H1 (cell line): Measurements from ENCODE around the gene ANKH. TPM values are rescaled to one million over a fixed set of nuclear protein-coding genes. Genes with fewer than 3 reads are reported as not detected.

Experiments
- CTCF ChIA-PET: fragments of 300-600 bp; sonication (Branson Sonifier 250); formaldehyde crosslinking; loops from one replicate; lab custom pipeline; 2021; ENCODE audit not compliant: partially characterized antibody; lab: Charles Lee
- POLR2A ChIA-PET: fragments of 300-600 bp; sonication (Branson Sonifier 250); formaldehyde crosslinking; loops from one replicate; lab custom pipeline; 2021; ENCODE audit warnings: inconsistent platforms; ENCODE audit not compliant: partially characterized antibody; lab: Charles Lee
- DNase-seq, 2 experiments: peaks; one replicate each; pipeline versions ENCODE4 v3.0.0 to v3.0.0-alpha.2; 2010 to 2022; ENCODE audit warnings: low spot score in 2 of 2, low read depth in 1 of 2, mixed read lengths in 1 of 2
- FAIRE-seq: peaks from 2 replicates; lab custom pipeline; 2011; peaks lifted over from hg19 to GRCh38; lab: Jason Lieb, UNC
- H2AFZ ChIP-seq: 2 replicates; pipeline ENCODE4 v1.8.1; 2012; ENCODE audit warnings: low read length, inconsistent platforms
- H2AK5ac ChIP-seq: 2 replicates; pipeline ENCODE4 v1.6.1; 2013; ENCODE audit warnings: low read depth, low read length
- H2BK120ac ChIP-seq: replicated peaks from 2 replicates; pipeline ENCODE3; 2013; ENCODE audit warnings: low read depth, low read length, inconsistent platforms
- H2BK12ac ChIP-seq: 2 replicates; pipeline ENCODE4 v1.6.1; 2013; ENCODE audit warnings: low read depth, low read length
- H2BK15ac ChIP-seq: 2 replicates; pipeline ENCODE4 v1.6.1; 2013; ENCODE audit warnings: low read length
- H2BK20ac ChIP-seq: 2 replicates; pipeline ENCODE4 v1.6.1; 2013; ENCODE audit warnings: low read length
- H2BK5ac ChIP-seq: 2 replicates; pipeline ENCODE4 v1.6.1; 2013; ENCODE audit warnings: low read depth, low read length
- H3K14ac ChIP-seq: 2 replicates; pipeline ENCODE4 v1.6.1; 2013; ENCODE audit warnings: inconsistent platforms; ENCODE audit not compliant: insufficient read length
- H3K18ac ChIP-seq: 2 replicates; pipeline ENCODE4 v1.6.1; 2013; ENCODE audit warnings: low read length; ENCODE audit errors: extremely low read depth
- H3K23ac ChIP-seq: 2 replicates; pipeline ENCODE4 v1.6.1; 2013; ENCODE audit warnings: inconsistent platforms; ENCODE audit not compliant: insufficient read length
- H3K23me2 ChIP-seq: 2 replicates; pipeline ENCODE4 v1.6.1; 2013; ENCODE audit warnings: low read depth, low read length
- H3K27ac ChIP-seq: 2 replicates; pipeline ENCODE4 v1.6.1; 2011; ENCODE audit warnings: low read depth, low read length, inconsistent platforms
- H3K27me3 ChIP-seq, 4 experiments: replicated peaks in 1 of 4; 1 replicate in 1 of 4; 2 replicates in 3 of 4; pipeline versions ENCODE4 v1.6.1 to v1.8.1; 2011 to 2013; ENCODE audit warnings: low read length in 3 of 4, mild to moderate bottlenecking in 3 of 4, inconsistent platforms in 2 of 4, mixed read lengths in 2 of 4, moderate library complexity in 1 of 4; ENCODE audit not compliant: control insufficient read depth in 3 of 4, insufficient read depth in 3 of 4; ENCODE audit errors: extremely low read depth in 1 of 4
- H3K36me3 ChIP-seq, 4 experiments: 2 replicates each; pipeline versions ENCODE4 v1.6.1 to v1.8.1; 2011 to 2013; ENCODE audit warnings: mild to moderate bottlenecking in 4 of 4, low read length in 3 of 4, moderate library complexity in 2 of 4, control low read depth in 1 of 4, inconsistent platforms in 1 of 4; ENCODE audit not compliant: insufficient read depth in 4 of 4, control insufficient read depth in 2 of 4
- H3K4ac ChIP-seq: replicated peaks from 2 replicates; pipeline ENCODE3; 2013; ENCODE audit warnings: low read length, low read depth, mixed read lengths, inconsistent platforms; ENCODE audit not compliant: insufficient read length
- H3K4me1 ChIP-seq, 4 experiments: replicated peaks in 1 of 4; 1 replicate in 1 of 4; 2 replicates in 3 of 4; pipeline versions ENCODE4 v1.6.1 to v1.8.1; 2011 to 2013; ENCODE audit warnings: low read length in 3 of 4, inconsistent platforms in 2 of 4, mixed read lengths in 1 of 4; ENCODE audit not compliant: insufficient read depth in 4 of 4, control insufficient read depth in 3 of 4
- H3K4me2 ChIP-seq, 2 experiments: 2 replicates each; pipeline versions ENCODE4 v1.6.1 to v1.8.1; 2011 to 2013; ENCODE audit warnings: low read depth in 2 of 2, low read length in 2 of 2, control low read depth in 1 of 2, inconsistent platforms in 1 of 2, mild to moderate bottlenecking in 1 of 2; ENCODE audit not compliant: insufficient read depth in 1 of 2
- H3K4me3 ChIP-seq, 4 experiments: fragments of 200-600, 300-600 bp in 1 of 4; sonication (generic), shearing (Covaris generic), sonication (Bioruptor Twin) in 1 of 4; 2 replicates each; pipeline versions ENCODE4 v1.5.1 to v1.8.1; 2011 to 2016; ENCODE audit warnings: low read length in 4 of 4, low read depth in 3 of 4, control low read depth in 2 of 4, inconsistent platforms in 2 of 4, mild to moderate bottlenecking in 2 of 4, mixed read lengths in 1 of 4, moderate library complexity in 1 of 4; ENCODE audit not compliant: insufficient read depth in 2 of 4; ENCODE audit errors: extremely low read depth in 1 of 4
- H3K56ac ChIP-seq: replicated peaks from 2 replicates; pipeline ENCODE3; 2013; ENCODE audit warnings: low read depth, mild to moderate bottlenecking, mixed read lengths, low read length, inconsistent platforms; ENCODE audit not compliant: insufficient read length
- H3K79me1 ChIP-seq: 2 replicates; pipeline ENCODE4 v1.6.1; 2013; ENCODE audit warnings: low read depth, low read length, control low read depth
- H3K79me2 ChIP-seq, 2 experiments: 2 replicates each; pipeline versions ENCODE4 v1.6.1 to v1.8.1; 2012 to 2013; ENCODE audit warnings: low read length in 2 of 2, mild to moderate bottlenecking in 2 of 2, inconsistent platforms in 1 of 2; ENCODE audit not compliant: insufficient read depth in 2 of 2, control insufficient read depth in 1 of 2
- H3K9ac ChIP-seq, 4 experiments: replicated peaks in 1 of 4; 1 replicate in 1 of 4; 2 replicates in 3 of 4; pipeline versions ENCODE4 v1.6.1 to v1.8.1; 2011 to 2013; ENCODE audit warnings: low read depth in 3 of 4, low read length in 3 of 4, control low read depth in 2 of 4, mild to moderate bottlenecking in 2 of 4, moderate library complexity in 2 of 4, inconsistent platforms in 1 of 4; ENCODE audit errors: extremely low read depth in 1 of 4
- H3K9me3 ChIP-seq, 2 experiments: 2 replicates each; pipeline versions ENCODE4 v1.6.1 to v1.8.1; 2012 to 2013; ENCODE audit warnings: mild to moderate bottlenecking in 2 of 2, moderate library complexity in 2 of 2, control low read depth in 1 of 2, inconsistent platforms in 1 of 2, low read depth in 1 of 2, low read length in 1 of 2, mixed read lengths in 1 of 2; ENCODE audit not compliant: insufficient read depth in 2 of 2
- H4K20me1 ChIP-seq, 2 experiments: replicated peaks in 1 of 2; 2 replicates each; pipeline versions ENCODE3 to v1.8.1; 2011 to 2013; ENCODE audit warnings: inconsistent platforms in 2 of 2, low read length in 2 of 2, mild to moderate bottlenecking in 1 of 2; ENCODE audit not compliant: insufficient read depth in 2 of 2, control insufficient read depth in 1 of 2
- H4K5ac ChIP-seq: 2 replicates; pipeline ENCODE4 v1.6.1; 2013; ENCODE audit warnings: low read length, low read depth, mixed read lengths, inconsistent platforms; ENCODE audit not compliant: insufficient read length
- H4K8ac ChIP-seq: 2 replicates; pipeline ENCODE4 v1.8.0; 2013; ENCODE audit warnings: mild to moderate bottlenecking, moderate library complexity, low read length, inconsistent platforms; ENCODE audit not compliant: insufficient read depth; ENCODE audit errors: extremely low read depth
- H4K91ac ChIP-seq: replicated peaks from 2 replicates; pipeline ENCODE3; 2013; ENCODE audit warnings: low read length, mixed read lengths, inconsistent platforms; ENCODE audit not compliant: insufficient read length
- CHD2 ChIP-seq: IDR thresholded peaks from 2 replicates; pipeline ENCODE4 v1.6.1; 2012; ENCODE audit warnings: low read length, improper control_type of control experiment
- GTF2F1 ChIP-seq: IDR thresholded peaks from 2 replicates; pipeline ENCODE4 v1.6.1; 2012; ENCODE audit warnings: low read depth, low read length, improper control_type of control experiment, borderline replicate concordance
- HDAC6 ChIP-seq: IDR thresholded peaks from one replicate; pipeline ENCODE4 v1.7.1; 2012; ENCODE audit warnings: low read depth, mild to moderate bottlenecking, inconsistent platforms, low read length, moderate library complexity
- JUND ChIP-seq: IDR thresholded peaks from 2 replicates; pipeline ENCODE4 v1.6.1; 2011; ENCODE audit warnings: mild to moderate bottlenecking, improper control_type of control experiment, low read length
- POLR2A ChIP-seq, 2 experiments: IDR thresholded peaks; 1 replicate in 1 of 2; 2 replicates in 1 of 2; pipeline ENCODE4 v1.6.1; 2011; ENCODE audit warnings: low read depth in 2 of 2, low read length in 2 of 2, mild to moderate bottlenecking in 2 of 2; ENCODE audit errors: control extremely low read depth in 1 of 2
- RNF2 ChIP-seq: fragments of 200-900, 300-1000 bp; sonication (generic); IDR thresholded peaks from 2 replicates; pipeline ENCODE4 v1.7.1; 2016; ENCODE audit warnings: borderline replicate concordance, low read depth, mild to moderate bottlenecking, antibody characterized with exemption, low read length; ENCODE audit not compliant: poor library complexity, severe bottlenecking; ENCODE audit errors: missing control alignments
- RXRA ChIP-seq: IDR thresholded peaks from 2 replicates; pipeline ENCODE4 v1.6.1; 2011; ENCODE audit warnings: low read depth, mild to moderate bottlenecking, low read length, moderate library complexity; ENCODE audit not compliant: insufficient read depth
- SRF ChIP-seq: IDR thresholded peaks from 2 replicates; pipeline ENCODE4 v1.6.1; 2011; ENCODE audit warnings: mild to moderate bottlenecking, low read depth, low read length, moderate library complexity
- WGBS, 2 experiments: shearing (Covaris generic) in 1 of 2; methylation state at CpG; one replicate each; pipeline versions ENCODE4 v1.1.6 to v1.1.7; 2013 to 2015; ENCODE audit warnings: low lambda C conversion rate in 2 of 2, mixed read lengths in 2 of 2, inconsistent platforms in 1 of 2, low coverage in 1 of 2, missing lambda C conversion rate in 1 of 2; ENCODE audit not compliant: insufficient replicate concordance in 2 of 2, insufficient coverage in 1 of 2, insufficient read length in 1 of 2; ENCODE audit errors: extremely low coverage in 1 of 2, missing lambda C conversion rate in 1 of 2; 5-methylcytosine and 5-hydroxymethylcytosine counted together
- polyA plus RNA-seq, 7 experiments: library from polyadenylated mRNA; depleted of rRNA in 3 of 7; stranded (reverse) in 5 of 7; unstranded in 2 of 7; fragments of >200 nt in 5 of 7; fragments of 200-250 nt in 2 of 7; gene quantifications; 1 replicate in 5 of 7; 2 replicates in 1 of 7; 4 replicates in 1 of 7; pipeline versions ENCODE4 v1.2.1 to v1.2.3, GENCODE V29; 2011 to 2013; ENCODE audit warnings: missing spikeins in 2 of 7, mixed read lengths in 2 of 7
- total RNA-seq: library from RNA; stranded (reverse); fragmentation: NEBNext Ultra II Directional; extraction: Animal tissue kit (Norgen Biotek cat#: 25700); gene quantifications from 2 replicates; pipeline ENCODE4 v1.2.1, GENCODE V29; 2021
- TF ChIP-seq, protein P1 (sequence below): IDR thresholded peaks from 2 replicates; pipeline ENCODE4 v1.6.1; 2011; ENCODE audit warnings: low read depth, mild to moderate bottlenecking, low read length; ENCODE audit not compliant: insufficient read depth
- TF ChIP-seq, protein P2 (sequence below): IDR thresholded peaks from 2 replicates; pipeline ENCODE4 v1.6.1; 2012; ENCODE audit warnings: inconsistent platforms

The ANKH gene
- total and polyA plus RNA-seq, 2 of the 8 experiments (the other 6 are each of a cell fraction or from before 2014, with no cell fraction given) = 5.3 to 13.0 TPM

DNA sequence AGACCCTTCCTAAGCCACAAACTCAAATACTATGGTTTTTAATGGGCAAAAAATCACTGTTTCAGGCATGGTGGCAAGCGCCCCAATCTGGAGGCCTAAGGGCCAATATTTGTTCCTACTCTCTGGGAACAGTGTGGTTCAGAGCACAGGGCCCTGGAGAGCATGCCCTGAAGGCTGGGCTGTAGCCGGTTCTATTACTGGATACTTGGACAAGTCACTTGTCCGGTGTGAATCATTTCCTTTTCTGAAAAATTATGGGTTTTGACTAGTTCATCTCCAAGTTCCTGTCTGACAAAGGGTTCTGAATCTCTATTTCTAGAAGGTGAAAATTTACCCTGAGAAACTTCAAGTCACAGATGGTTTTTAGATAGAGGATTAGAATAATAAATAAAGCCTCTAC is 132.0 kb downstream of the ANKH start:
- Histone ChIP-seq H3K18ac (no peak overlapping the region), H2AK5ac (no peak overlapping the region), H3K79me1 (no peaks in the 10 kb centered on the region), H3K9me3 (no peaks in the 10 kb centered on the region), H3K23me2 (no peaks in the 10 kb centered on the region), H3K4me3 (no peak overlapping the region), H4K91ac (no peak overlapping the region), H2BK12ac (no peak overlapping the region), H2BK120ac (no peak overlapping the region), H2BK20ac (no peak overlapping the region), H2BK5ac (no peak overlapping the region), H3K27ac (no peak overlapping the region), H2AFZ (no peak overlapping the region), H3K4me2 (no peak overlapping the region), H3K9ac (no peak overlapping the region), H4K20me1 (no peaks in the 10 kb centered on the region), H3K27me3 (no peaks in the 10 kb centered on the region), H3K79me2 (no peaks in the 10 kb centered on the region), H4K8ac (no peak overlapping the region), H2BK15ac (no peak overlapping the region), H3K4me1 (peaks cover 0 to 19% (median 9%) of the 10 kb centered on the region in 4 experiments; a peak in 6 of 7 replicates), H4K5ac (no peak overlapping the region), H3K4ac (no peak overlapping the region), H3K14ac (no peak overlapping the region), H3K36me3 (no peaks in the 10 kb centered on the region), H3K23ac (no peak overlapping the region), H3K56ac (no peak overlapping the region)
- DNase-seq = no peak
- WGBS, 2 experiments = 92% methylated on average over 3 of the region's 3 CpGs; no CpG with 5 or more reads in 1 of the 2 experiments
- CTCF ChIA-PET = interaction anchor here (1.2 to 2.1 kb wide), 2 partner anchors 11 to 13 kb away, joined by 3 to 7 read pairs; no protein-coding TSS in a partner anchor
- TF ChIP-seq, protein P1, sequence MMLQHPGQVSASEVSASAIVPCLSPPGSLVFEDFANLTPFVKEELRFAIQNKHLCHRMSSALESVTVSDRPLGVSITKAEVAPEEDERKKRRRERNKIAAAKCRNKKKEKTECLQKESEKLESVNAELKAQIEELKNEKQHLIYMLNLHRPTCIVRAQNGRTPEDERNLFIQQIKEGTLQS = no peak
- TF ChIP-seq JUND (no peak), RXRA (no peak), HDAC6 (no peak), POLR2A (IDR thresholded peaks at IDR 0.05; ENCODE audit: control extremely low read depth in 1 of 2, low read depth in 2 of 2, low read length in 2 of 2) (no peak), GTF2F1 (no peak), RNF2 (no peak), SRF (no peak), CHD2 (no peak)
- TF ChIP-seq, protein P2, sequence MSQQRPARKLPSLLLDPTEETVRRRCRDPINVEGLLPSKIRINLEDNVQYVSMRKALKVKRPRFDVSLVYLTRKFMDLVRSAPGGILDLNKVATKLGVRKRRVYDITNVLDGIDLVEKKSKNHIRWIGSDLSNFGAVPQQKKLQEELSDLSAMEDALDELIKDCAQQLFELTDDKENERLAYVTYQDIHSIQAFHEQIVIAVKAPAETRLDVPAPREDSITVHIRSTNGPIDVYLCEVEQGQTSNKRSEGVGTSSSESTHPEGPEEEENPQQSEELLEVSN = no peak
- no peak for FAIRE-seq
- POLR2A ChIA-PET = no interaction called here
